SK-N-SH treated with all-trans-retinoic acid at 6 μM for 48 hours (cell line): Measurements from ENCODE around the gene ATRNL1.

Experiments
- BACH2 ChIP-seq: fragments of 250-450 bp; sonication (Bioruptor Pico); IDR thresholded peaks from 2 replicates; pipeline ENCODE4 v1.9.0; 2021; ENCODE audit warnings: mild to moderate bottlenecking, borderline replicate concordance
- ESRRG ChIP-seq: fragments of 250-450 bp; sonication (Bioruptor Pico); IDR thresholded peaks from 2 replicates; pipeline ENCODE4 v1.6.1; 2021; ENCODE audit warnings: mild to moderate bottlenecking
- PPARA ChIP-seq: fragments of 250-450 bp; sonication (Bioruptor Pico); IDR thresholded peaks from 2 replicates; pipeline ENCODE4 v1.5.0; 2020; ENCODE audit warnings: mild to moderate bottlenecking, borderline replicate concordance
- RARB ChIP-seq: fragments of 250-450 bp; sonication (Bioruptor Pico); IDR thresholded peaks from 2 replicates; pipeline ENCODE4 v1.8.0; 2021; ENCODE audit warnings: mild to moderate bottlenecking, moderate library complexity
- SNAI2 ChIP-seq: fragments of 250-450 bp; sonication (Bioruptor Pico); IDR thresholded peaks from 2 replicates; pipeline ENCODE4 v1.5.0; 2020; ENCODE audit warnings: mild to moderate bottlenecking, moderate library complexity
- TCF4 ChIP-seq: fragments of 250-450 bp; sonication (Bioruptor Pico); IDR thresholded peaks from 2 replicates; pipeline ENCODE4 v1.8.0; 2021; ENCODE audit warnings: mild to moderate bottlenecking, moderate library complexity, borderline replicate concordance
- ZC3H10 ChIP-seq: fragments of 250-450 bp; sonication (Bioruptor Pico); IDR thresholded peaks from 2 replicates; pipeline ENCODE4 v1.5.1; 2021; ENCODE audit warnings: mild to moderate bottlenecking, moderate library complexity
- TF ChIP-seq, protein P1 (sequence below): fragments of 250-450 bp; sonication (Bioruptor Pico); IDR thresholded peaks from 2 replicates; pipeline ENCODE4 v1.5.0; 2020; ENCODE audit warnings: mild to moderate bottlenecking, moderate library complexity
- TF ChIP-seq, protein P2 (sequence below): fragments of 250-450 bp; sonication (Bioruptor Pico); IDR thresholded peaks from 2 replicates; pipeline ENCODE4 v1.5.1; 2020; ENCODE audit warnings: low read depth, mild to moderate bottlenecking, moderate library complexity

DNA sequence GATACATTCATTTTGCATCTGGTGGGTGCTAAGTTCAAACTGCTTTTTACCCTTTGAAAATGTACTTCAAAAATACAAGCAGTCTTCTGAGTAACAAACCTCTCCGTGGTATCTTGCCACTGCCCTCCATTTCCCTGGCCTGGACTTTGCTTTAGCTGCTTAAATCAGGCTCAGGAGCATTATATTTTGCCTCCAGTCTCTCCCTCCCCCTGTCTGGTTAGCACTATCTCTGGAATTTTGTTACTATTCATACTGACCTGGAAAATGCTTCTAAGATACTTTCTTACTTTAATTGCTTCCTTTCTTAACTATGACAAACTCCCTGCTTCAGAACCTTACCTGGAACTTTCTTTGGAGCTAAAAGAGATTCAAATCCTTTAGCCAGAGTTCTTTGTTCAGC lies 810.0 kb downstream of the ATRNL1 start:
- no peak for TF ChIP-seq ESRRG (CRISPR knock-in tag)
- no peak for TF ChIP-seq PPARA (CRISPR knock-in tag)
- no peak for TF ChIP-seq TCF4 (CRISPR knock-in tag)
- TF ChIP-seq, protein P1, sequence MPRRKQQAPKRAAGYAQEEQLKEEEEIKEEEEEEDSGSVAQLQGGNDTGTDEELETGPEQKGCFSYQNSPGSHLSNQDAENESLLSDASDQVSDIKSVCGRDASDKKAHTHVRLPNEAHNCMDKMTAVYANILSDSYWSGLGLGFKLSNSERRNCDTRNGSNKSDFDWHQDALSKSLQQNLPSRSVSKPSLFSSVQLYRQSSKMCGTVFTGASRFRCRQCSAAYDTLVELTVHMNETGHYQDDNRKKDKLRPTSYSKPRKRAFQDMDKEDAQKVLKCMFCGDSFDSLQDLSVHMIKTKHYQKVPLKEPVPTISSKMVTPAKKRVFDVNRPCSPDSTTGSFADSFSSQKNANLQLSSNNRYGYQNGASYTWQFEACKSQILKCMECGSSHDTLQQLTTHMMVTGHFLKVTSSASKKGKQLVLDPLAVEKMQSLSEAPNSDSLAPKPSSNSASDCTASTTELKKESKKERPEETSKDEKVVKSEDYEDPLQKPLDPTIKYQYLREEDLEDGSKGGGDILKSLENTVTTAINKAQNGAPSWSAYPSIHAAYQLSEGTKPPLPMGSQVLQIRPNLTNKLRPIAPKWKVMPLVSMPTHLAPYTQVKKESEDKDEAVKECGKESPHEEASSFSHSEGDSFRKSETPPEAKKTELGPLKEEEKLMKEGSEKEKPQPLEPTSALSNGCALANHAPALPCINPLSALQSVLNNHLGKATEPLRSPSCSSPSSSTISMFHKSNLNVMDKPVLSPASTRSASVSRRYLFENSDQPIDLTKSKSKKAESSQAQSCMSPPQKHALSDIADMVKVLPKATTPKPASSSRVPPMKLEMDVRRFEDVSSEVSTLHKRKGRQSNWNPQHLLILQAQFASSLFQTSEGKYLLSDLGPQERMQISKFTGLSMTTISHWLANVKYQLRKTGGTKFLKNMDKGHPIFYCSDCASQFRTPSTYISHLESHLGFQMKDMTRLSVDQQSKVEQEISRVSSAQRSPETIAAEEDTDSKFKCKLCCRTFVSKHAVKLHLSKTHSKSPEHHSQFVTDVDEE (CRISPR knock-in tag), result no peak
- TF ChIP-seq BACH2 (CRISPR knock-in tag), result no peak
- TF ChIP-seq RARB (CRISPR knock-in tag), result no peak
- TF ChIP-seq ZC3H10 (CRISPR knock-in tag), result no peak
- TF ChIP-seq SNAI2 (CRISPR knock-in tag), result no peak
- TF ChIP-seq, protein P2, sequence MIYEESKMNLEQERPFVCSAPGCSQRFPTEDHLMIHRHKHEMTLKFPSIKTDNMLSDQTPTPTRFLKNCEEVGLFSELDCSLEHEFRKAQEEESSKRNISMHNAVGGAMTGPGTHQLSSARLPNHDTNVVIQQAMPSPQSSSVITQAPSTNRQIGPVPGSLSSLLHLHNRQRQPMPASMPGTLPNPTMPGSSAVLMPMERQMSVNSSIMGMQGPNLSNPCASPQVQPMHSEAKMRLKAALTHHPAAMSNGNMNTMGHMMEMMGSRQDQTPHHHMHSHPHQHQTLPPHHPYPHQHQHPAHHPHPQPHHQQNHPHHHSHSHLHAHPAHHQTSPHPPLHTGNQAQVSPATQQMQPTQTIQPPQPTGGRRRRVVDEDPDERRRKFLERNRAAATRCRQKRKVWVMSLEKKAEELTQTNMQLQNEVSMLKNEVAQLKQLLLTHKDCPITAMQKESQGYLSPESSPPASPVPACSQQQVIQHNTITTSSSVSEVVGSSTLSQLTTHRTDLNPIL (CRISPR knock-in tag), result no peak
